ENCODE results near the gene LGI4. TPM values are rescaled to one million over a fixed set of nuclear protein-coding genes. Genes with fewer than 3 reads are reported as not detected.

Gene LGI4
- total RNA-seq, 1 experiment from 2014 or later: 3.2 TPM

GRCh38 chr19:35174226-35174625 lies 39.4 kb upstream of the LGI4 start:
- no peaks in the 10 kb centered on the region for H3K27me3 ChIP-seq (ENCODE audit: insufficient read depth, low read length)
- H4K20me1 ChIP-seq (ENCODE audit: control insufficient read depth, insufficient read depth, insufficient read length): no peaks in the 10 kb centered on the region
- Mint-ChIP-seq H3K27ac (no peak overlapping the region), H3K27me3 (ENCODE audit: low read depth) (peaks cover 5% of the 10 kb centered on the region; the same call in 1 of the 2 replicates), H3K36me3 (ENCODE audit: insufficient read depth in 1 of 3, low read depth in 3 of 3) (peaks cover 25 to 33% (median 26%) of the 10 kb centered on the region in 3 experiments; a peak in 6 of 7 replicates), H3K4me3 (no peak overlapping the region), H3K4me1 (peaks cover 5 to 6% of the 10 kb centered on the region in 2 experiments), H3K9me3 (peaks cover 8 to 15% of the 10 kb centered on the region in 2 experiments; a peak in 4 of 5 replicates)
- DNase-seq: no peak
- no peak overlapping the region for H2BK20ac ChIP-seq (ENCODE audit: low read depth, low read length, poor library complexity, severe bottlenecking)
- H3T11ph ChIP-seq (ENCODE audit: low read length): no peak overlapping the region
- H3K27ac ChIP-seq (ENCODE audit: insufficient read length, low read depth, low read length): no peak overlapping the region
- H3K9me3 ChIP-seq (ENCODE audit: control insufficient read depth, low read depth, low read length): no peaks in the 10 kb centered on the region
- H3K79me2 ChIP-seq (ENCODE audit: insufficient read depth, low read length): no peaks in the 10 kb centered on the region
- no peak overlapping the region for H3K23ac ChIP-seq (ENCODE audit: insufficient read length, low read depth, low read length)
- no peak overlapping the region for H2AK5ac ChIP-seq (ENCODE audit: insufficient read length, low read length)
- no peak overlapping the region for H3K9ac ChIP-seq (ENCODE audit: extremely low read depth, insufficient read length, low read length)
- H3K4me1 ChIP-seq (ENCODE audit: insufficient read depth, low read length): no peaks in the 10 kb centered on the region
- H2BK15ac ChIP-seq (ENCODE audit: low read depth, low read length): no peak overlapping the region
- H2AFZ ChIP-seq (ENCODE audit: low read length): no peak overlapping the region
- H3K14ac ChIP-seq (ENCODE audit: insufficient read depth, low read length): no peak overlapping the region
- WGBS (ENCODE audit: extremely low coverage, insufficient read length, low lambda C conversion rate): no CpG with 5 or more reads among the region's 6 CpGs
- no peak overlapping the region for H4K8ac ChIP-seq (replicated peaks; ENCODE audit: insufficient read length, low read depth, low read length)
- H2BK5ac ChIP-seq (ENCODE audit: insufficient read length, low read length): no peak overlapping the region
- H4K91ac ChIP-seq (ENCODE audit: insufficient read length, low read depth, low read length): no peak overlapping the region
- H3K79me1 ChIP-seq (ENCODE audit: insufficient read depth, low read depth, low read length, poor library complexity, severe bottlenecking): no peaks in the 10 kb centered on the region
- no peak for TF ChIP-seq CTCF (conservative IDR thresholded peaks at IDR 0.05)
- no peak overlapping the region for H4K5ac ChIP-seq (ENCODE audit: insufficient read length, low read depth, low read length)
- no peak overlapping the region for H2BK120ac ChIP-seq (ENCODE audit: low read depth, low read length, poor library complexity, severe bottlenecking)
- H3K18ac ChIP-seq (ENCODE audit: insufficient read length, low read depth, low read length): no peak overlapping the region
- H2BK12ac ChIP-seq (ENCODE audit: insufficient read length, low read depth, low read length): no peak overlapping the region
- no peak overlapping the region for H3K4ac ChIP-seq (ENCODE audit: low read depth, low read length)
- H3K4me2 ChIP-seq (ENCODE audit: insufficient read depth, insufficient read length, low read length): no peak overlapping the region
- H3K23me2 ChIP-seq (ENCODE audit: insufficient read length, low read depth, low read length, poor library complexity, severe bottlenecking): no peaks in the 10 kb centered on the region
- no peak overlapping the region for H3K56ac ChIP-seq (ENCODE audit: insufficient read length, low read depth, low read length)
